HEK293 (cell line): Measurements from ENCODE around the gene HS6ST3.

ENCODE experiments used
- CTCF ChIP-seq: fragments of 450-650 bp; formaldehyde crosslinking; IDR thresholded peaks from 2 replicates; pipeline ENCODE4 v1.5.1; 2016; ENCODE audit warnings: missing biosample characterization, missing genetic modification characterization
- YY1 ChIP-seq: fragments of 450-650 bp; formaldehyde crosslinking; IDR thresholded peaks from 2 replicates; pipeline ENCODE4 v1.5.1; 2018; ENCODE audit warnings: missing biosample characterization, missing genetic modification characterization
- ZNF175 ChIP-seq: fragments of 450-650 bp; formaldehyde crosslinking; IDR thresholded peaks from 2 replicates; pipeline ENCODE4 v1.5.1; 2016; ENCODE audit warnings: missing biosample characterization, missing genetic modification characterization
- ZNF211 ChIP-seq: fragments of 450-650 bp; formaldehyde crosslinking; IDR thresholded peaks from 2 replicates; pipeline ENCODE4 v1.5.1; 2016; ENCODE audit warnings: low read depth, missing biosample characterization, missing genetic modification characterization

GRCh38 chr13:96880419-96880818, 790.5 kb downstream of the HS6ST3 start:
- TF ChIP-seq CTCF (tag by site-specific recombination) = no peak
- no peak for TF ChIP-seq ZNF175 (tag by site-specific recombination)
- no peak for TF ChIP-seq YY1 (tag by site-specific recombination)
- TF ChIP-seq ZNF211 (tag by site-specific recombination) = no peak
